Chondrocyte (in vitro differentiated cells): Measurements from ENCODE around the gene SCAPER. TPM values are rescaled to one million over a fixed set of nuclear protein-coding genes. Genes with fewer than 3 reads are reported as not detected.

Source experiments
- DNase-seq: peaks from one replicate; pipeline ENCODE4 v3.0.0; 2021; ENCODE audit warnings: mixed read lengths, low spot score
- H3K27ac Mint-ChIP-seq: one replicate; pipeline ENCODE4 v1.8.0; 2021; ENCODE audit warnings: mild to moderate bottlenecking, moderate library complexity, mixed read lengths; ENCODE audit not compliant: unreplicated experiment
- H3K27me3 Mint-ChIP-seq: 2 replicates; pipeline ENCODE4 v1.8.0; 2021; ENCODE audit warnings: low read depth, mixed read lengths
- H3K36me3 Mint-ChIP-seq: 2 replicates; pipeline ENCODE4 v1.8.0; 2021; ENCODE audit warnings: low read depth, mixed read lengths
- H3K4me1 Mint-ChIP-seq: 2 replicates; pipeline ENCODE4 v1.8.0; 2021; ENCODE audit warnings: low read depth, mild to moderate bottlenecking, mixed read lengths
- H3K4me3 Mint-ChIP-seq: one replicate; pipeline ENCODE4 v1.8.0; 2021; ENCODE audit warnings: mild to moderate bottlenecking, moderate library complexity, mixed read lengths; ENCODE audit not compliant: unreplicated experiment
- H3K9me3 Mint-ChIP-seq: 2 replicates; pipeline ENCODE4 v1.8.0; 2021; ENCODE audit warnings: low read depth, mixed read lengths
- CTCF ChIP-seq: fragments of 200-600 bp; sonication (generic); IDR thresholded peaks from 2 replicates; pipeline ENCODE4 v1.5.0; 2021; ENCODE audit warnings: antibody characterized with exemption, mild to moderate bottlenecking, moderate library complexity
- total RNA-seq: library from RNA; stranded (reverse); gene quantifications from 3 replicates; pipeline ENCODE4 v1.2.1, GENCODE V29; 2021

Gene SCAPER
- total RNA-seq, 1 donor from 2014 or later: 17.3 TPM

- peaks cover 26% of the 10 kb centered on the region for H3K4me1 Mint-ChIP-seq
- H3K9me3 Mint-ChIP-seq: no peaks in the 10 kb centered on the region
- H3K27ac Mint-ChIP-seq: no peak overlapping the region
- H3K36me3 Mint-ChIP-seq: peaks cover 6% of the 10 kb centered on the region
- peak; percentile 53 for TF ChIP-seq CTCF
- DNase-seq: no peak
- no peak overlapping the region for H3K4me3 Mint-ChIP-seq
- H3K27me3 Mint-ChIP-seq: peaks cover 56% of the 10 kb centered on the region
Observed at GRCh38 chr15:76333720-76334437, 571.3 kb downstream of the SCAPER start.

DNA sequence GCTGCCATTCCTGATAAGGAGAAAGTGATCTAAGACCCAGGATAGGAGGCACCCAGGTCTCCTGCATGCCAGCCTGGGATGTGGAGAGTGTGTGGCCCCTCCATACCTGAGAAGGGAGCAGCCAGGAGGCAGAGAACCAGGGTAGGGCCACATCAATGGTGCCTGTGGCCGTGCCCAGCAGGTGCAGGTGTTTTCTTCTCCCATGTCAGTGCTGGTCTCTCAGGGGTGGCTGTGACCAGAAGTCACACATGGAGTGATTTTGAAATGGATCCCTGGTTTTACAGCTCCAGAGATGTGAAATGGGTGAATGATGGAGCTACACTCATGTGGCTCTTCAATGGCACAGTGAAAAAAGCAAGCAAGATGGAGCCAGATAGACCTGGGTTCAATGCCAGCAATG, 571.8 kb downstream of the SCAPER start:
- H3K27me3 Mint-ChIP-seq: peaks cover 56% of the 10 kb centered on the region

DNA sequence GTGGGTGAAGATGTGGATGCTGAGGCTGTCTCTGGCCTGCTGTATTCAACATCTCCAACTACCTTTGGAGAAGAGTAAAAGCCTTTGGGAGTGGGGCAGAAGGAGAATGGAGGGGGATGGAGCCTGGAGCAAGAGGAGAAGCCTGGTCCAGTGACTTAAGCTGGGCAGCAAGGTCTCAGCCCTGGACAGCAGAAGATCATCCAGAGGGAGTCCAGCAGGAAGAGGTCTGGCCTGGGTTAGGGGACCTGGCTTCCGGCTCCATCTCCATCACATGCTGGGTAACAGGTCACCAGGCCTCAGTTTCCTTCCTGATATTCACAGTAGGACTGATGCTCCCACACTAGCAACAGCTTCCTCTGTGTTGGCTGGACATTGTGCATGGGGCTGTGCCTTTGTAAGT, 572.3 kb downstream of the SCAPER start:
- Mint-ChIP-seq H3K36me3 (peaks cover 5% of the 10 kb centered on the region), H3K4me1 (peaks cover 21% of the 10 kb centered on the region), H3K4me3 (no peak overlapping the region), H3K27ac (no peak overlapping the region), H3K27me3 (peaks cover 60% of the 10 kb centered on the region), H3K9me3 (no peaks in the 10 kb centered on the region)
- no peak for DNase-seq
- no peak for TF ChIP-seq CTCF

More for the DNA sequence above, 571.8 kb downstream of the SCAPER start:
- Mint-ChIP-seq H3K4me3 (no peak overlapping the region), H3K9me3 (no peaks in the 10 kb centered on the region), H3K4me1 (peaks cover 21% of the 10 kb centered on the region), H3K36me3 (peaks cover 5% of the 10 kb centered on the region), H3K27ac (no peak overlapping the region)
- DNase-seq: no peak
- TF ChIP-seq CTCF: no peak

- Mint-ChIP-seq H3K36me3 (peaks cover 3% of the 10 kb centered on the region), H3K9me3 (no peaks in the 10 kb centered on the region), H3K27me3 (peaks cover 50% of the 10 kb centered on the region), H3K27ac (no peak overlapping the region), H3K4me3 (no peak overlapping the region), H3K4me1 (peaks cover 2% of the 10 kb centered on the region)
- no peak for DNase-seq
- peak; percentile 78 for TF ChIP-seq CTCF
Observed at GRCh38 chr15:76330080-76330680, 575.0 kb downstream of the SCAPER start.

DNA sequence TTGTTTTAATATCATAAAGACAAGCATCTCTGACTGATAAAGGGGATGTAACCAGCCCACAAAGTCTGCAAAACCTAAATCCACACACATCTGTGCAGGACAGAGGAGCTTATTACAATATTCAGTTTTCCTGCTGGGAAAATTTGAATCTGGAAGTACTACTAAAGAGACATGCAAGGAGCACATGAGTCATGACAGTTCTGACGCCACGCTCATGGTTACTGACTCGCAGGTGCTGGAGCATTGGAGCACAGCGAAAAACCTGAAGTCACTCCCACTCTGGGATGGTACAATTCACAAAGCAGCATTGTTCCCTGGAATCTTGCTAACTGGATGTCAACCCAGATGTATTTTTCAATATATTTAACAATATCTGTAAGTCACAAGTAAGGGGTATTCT, 576.2 kb downstream of the SCAPER start:
- no peak for DNase-seq
- Mint-ChIP-seq H3K4me3 (no peak overlapping the region), H3K4me1 (no peaks in the 10 kb centered on the region), H3K9me3 (no peaks in the 10 kb centered on the region), H3K36me3 (no peaks in the 10 kb centered on the region), H3K27me3 (peaks cover 50% of the 10 kb centered on the region), H3K27ac (no peak overlapping the region)
- no peak for TF ChIP-seq CTCF
